HG02678 (cell line): ENCODE data around the gene PLEKHA7.
A peak's percentile ranks its signal among the peaks of the same experiment; 100 is the strongest.

Experiments used
- ATAC-seq: cut with Tn5 transposase; IDR thresholded peaks from one replicate; pipeline ENCODE4 v1.9.1; 2021; ENCODE audit warnings: mild to moderate bottlenecking, moderate library complexity; ENCODE audit not compliant: unreplicated experiment

Gene PLEKHA7

DNA sequence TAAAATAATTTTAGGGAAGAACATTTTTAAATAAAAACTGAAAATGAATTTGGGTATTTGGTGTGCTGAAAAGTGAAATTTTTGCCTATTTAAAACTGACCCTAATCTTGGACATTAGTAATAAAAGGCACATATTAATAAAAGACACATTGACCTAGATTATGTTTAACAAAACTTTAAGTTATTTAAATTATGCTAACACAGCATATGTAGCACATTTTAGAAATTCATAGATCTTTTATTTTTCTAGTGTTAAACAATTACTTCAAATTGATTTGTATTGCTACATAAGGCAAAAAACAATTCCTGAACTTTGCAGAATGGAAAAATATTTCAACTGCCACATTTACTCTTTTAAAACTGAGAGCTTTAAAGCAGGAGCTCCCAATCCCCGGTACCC lies 265.1 kb downstream of the PLEKHA7 start:
- no peak for ATAC-seq

DNA sequence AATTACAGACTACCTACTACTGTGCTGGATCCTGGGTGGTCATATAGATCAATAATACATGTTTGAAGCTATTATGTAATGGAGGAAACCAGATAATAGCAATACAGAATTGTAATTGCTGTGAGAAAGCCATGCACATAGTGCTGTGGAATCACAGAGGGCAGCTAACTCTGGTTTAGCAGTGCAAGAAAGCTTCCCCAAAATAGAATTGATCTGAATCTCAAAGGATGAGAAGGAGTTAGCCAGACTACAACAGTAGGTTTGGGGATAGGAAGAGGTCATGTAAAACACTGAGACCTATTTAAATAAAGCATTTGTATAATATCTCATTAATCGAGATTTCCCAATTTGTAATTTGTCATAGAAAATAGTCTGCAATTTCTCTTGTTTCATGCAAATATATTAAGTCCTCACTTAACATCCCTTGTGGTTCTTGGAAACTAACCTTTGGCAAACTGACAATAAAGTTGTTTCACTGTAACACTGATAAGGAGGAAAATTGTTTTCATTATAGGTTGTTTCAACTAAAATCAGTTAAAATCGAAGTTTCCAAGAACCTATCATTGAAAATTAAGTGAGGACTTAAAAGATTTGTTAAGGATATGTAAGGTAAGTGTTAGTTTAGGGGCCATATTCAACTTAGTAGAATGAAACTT lies 268.1 kb downstream of the PLEKHA7 start:
- ATAC-seq, result no peak

DNA sequence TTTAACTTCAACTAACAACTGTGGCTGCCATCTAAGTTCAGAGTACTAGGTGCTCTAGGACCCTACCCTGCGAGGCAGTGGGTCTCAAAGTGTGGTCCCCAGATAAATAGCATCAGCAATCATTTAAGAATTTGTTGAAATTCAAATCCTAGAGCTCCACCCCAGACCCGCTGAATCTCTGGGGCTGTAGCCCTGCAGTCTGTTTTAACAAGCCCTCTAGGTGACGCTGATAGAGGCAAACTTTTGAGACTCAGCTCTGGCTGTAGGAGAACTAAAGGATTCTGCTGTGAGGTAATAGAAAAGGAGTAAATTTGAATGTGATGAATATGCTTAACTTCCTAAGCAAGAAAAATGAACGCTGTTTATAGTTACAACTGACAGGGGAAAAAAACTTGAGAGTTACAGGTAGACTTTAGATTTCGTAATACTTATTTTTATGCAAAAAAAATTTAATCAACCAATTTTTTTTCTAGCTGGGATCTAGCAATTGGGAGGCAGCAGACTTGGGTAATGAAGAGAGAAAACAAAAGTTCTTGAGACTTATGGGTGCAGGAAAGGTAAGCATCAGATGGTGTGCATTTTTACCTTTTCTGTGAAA lies 270.0 kb downstream of the PLEKHA7 start:
- ATAC-seq, result no peak

DNA sequence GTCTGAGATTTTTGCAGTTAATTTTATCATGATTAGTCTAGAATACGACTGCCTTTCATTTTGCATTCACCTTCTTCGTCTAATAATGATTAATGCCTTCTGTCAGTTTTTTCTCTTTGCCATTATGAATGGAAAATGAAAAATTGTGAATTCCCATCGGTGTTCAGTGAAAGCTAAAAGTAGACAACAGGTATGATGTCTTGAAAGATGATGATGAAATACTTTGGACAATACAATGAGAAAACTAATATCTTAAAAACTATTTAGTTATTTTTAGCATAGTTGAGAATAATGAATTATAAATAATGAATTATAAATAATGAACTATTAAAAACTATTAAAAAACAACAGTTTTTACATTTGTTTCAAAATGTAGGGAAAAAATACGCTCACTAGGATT lies 270.7 kb downstream of the PLEKHA7 start:
- ATAC-seq, result no peak

DNA sequence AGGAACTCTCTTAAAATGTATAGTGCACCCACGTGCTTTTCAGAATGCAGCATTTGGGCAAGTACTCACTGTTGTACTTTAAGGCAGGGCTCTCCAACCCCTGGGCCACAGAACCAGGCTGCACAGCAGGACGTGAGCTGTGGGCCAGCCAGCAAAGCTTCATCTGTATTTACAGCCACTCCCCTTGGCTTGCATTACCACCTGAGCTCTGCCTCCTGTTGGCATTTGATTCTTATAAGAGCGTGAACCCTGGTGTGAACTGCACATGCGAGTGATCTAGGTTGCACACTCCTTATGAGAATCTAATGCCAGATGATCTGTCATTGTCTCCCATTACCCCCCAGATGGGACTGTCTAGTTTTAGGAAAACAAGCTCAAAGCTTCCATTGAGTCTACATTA lies 272.7 kb downstream of the PLEKHA7 start:
- ATAC-seq, result no peak

DNA sequence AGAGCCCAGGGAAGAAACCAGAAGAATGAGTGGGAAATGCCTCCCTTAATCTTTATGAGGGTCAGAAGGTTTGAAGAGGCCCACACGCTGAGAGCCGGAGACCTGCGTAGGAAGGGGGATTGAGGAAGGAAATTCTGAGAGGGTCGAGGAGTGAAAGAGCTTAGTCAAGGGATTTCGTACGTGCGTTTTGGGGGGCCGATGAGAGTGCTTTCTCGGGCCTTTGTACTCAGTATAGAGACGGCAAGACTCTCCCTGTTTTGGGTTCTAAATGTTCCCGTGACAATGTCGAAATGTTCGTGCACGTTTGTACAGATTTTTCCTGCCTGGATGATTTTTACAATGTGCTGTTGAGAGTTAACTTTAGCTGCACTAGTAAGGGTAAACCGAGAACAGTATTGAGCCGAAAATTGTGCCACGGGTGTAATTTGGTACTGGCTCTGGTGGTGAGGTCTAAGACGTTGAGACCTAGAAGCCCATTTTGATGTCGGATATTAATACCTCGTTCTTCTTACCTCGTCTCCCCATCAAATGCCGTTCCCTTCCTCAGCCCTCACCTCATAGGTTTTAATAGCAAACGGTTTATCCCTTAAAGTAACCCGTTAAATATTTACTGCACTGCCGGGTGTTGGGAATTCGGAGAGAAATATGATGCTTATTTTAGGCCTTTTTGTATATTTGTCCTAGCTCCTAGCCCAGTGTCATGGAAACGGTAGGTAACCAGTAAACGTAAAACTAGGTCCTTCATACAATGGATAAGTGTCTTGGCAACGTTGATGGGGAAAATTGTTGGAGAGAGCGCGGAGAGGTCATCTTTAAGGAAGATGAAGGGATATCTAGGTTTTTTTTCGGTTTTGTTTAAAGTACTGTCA lies 275.0 kb downstream of the PLEKHA7 start:
- peak; percentile 0 for ATAC-seq

DNA sequence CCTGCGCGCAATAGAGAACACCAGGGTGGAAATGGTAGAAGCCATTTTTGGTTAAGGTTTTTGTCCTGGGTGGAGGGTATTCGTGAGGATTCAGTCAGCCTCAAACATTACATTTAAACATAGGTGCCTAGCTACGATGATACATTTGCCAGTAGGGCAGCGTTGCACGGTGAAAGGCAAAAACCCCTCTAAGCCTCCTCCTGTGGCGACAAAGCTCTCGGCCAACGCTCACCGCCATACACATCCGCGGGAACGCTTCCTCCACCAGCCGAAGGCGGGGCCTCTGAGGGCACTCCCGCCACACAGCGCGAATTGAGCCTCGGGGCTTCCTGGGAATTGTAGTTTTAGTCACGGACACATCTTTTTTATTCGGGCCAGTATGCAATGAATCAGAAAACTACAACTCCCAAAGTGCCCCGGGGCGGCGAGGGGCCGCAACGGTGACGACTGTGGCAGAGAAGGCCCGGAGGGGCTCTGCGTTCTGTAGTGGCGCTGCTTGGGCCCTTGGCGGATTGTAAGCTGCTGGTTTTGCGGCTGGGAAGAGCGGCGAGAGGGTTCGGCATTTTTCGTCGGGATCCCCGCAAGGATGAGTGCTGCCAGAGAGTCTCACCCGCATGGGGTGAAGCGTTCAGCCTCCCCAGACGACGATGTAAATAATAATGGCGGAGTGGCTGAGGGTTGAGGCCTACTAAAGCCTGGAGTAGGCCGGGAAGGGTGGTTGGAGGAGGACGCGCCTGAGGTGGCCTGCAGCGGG lies 275.8 kb downstream of the PLEKHA7 start, which contains the start of gene C11orf58:
Gene C11orf58, plus strand, starts transcription at position 455 of the 754 bp plus-strand sequence. Its CDS starts 132 bp downstream, at position 587.
- peak; percentile 96 for ATAC-seq

DNA sequence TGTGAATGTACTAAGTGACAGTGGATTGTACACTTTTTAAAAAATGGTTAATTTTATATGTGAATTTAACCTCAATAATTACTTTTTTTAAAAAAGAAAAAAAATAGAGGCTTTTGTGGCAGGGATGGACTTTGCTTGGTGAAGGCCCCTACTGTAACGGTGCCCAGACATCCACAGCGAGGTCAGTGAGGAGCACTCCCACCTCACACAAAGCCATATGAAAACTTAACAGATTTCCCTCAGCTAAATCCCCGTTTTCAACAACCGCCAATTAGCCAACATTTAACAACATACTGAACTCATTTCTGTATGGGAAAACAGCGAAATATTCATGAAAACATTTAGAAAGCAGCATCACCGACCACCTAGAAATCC lies 276.4 kb downstream of the PLEKHA7 start:
- ATAC-seq, result peak; percentile 12
